WTC11 (cell line): Measurements from ENCODE around the gene SPTBN4.

Source experiments
- GTF2I ChIP-seq: fragments of 250-450 bp; sonication (Bioruptor Pico); conservative IDR thresholded peaks from 2 replicates; pipeline ENCODE4 v1.4.0; 2021; ENCODE audit warnings: mild to moderate bottlenecking
- NFYB ChIP-seq: sonication (generic); formaldehyde crosslinking; conservative IDR thresholded peaks from 2 replicates; pipeline ENCODE4 v1.8.0; 2022; ENCODE audit warnings: low read depth, missing genetic modification reagents
- ZNF121 ChIP-seq: sonication (generic); formaldehyde crosslinking; IDR thresholded peaks from 2 replicates; pipeline ENCODE4 v1.8.0; 2023; ENCODE audit warnings: missing genetic modification reagents
- TF ChIP-seq, protein P1 (sequence below): sonication (generic); formaldehyde crosslinking; IDR thresholded peaks from 2 replicates; pipeline ENCODE4 v1.8.1; 2023; ENCODE audit warnings: mild to moderate bottlenecking, moderate library complexity, missing genetic modification reagents
- TF ChIP-seq, protein P2 (sequence below): fragments of 200-600 bp; IDR thresholded peaks from 2 replicates; pipeline ENCODE4 v1.8.0; 2022; ENCODE audit warnings: antibody characterized with exemption
- TF ChIP-seq, protein P3 (sequence below): sonication (generic); formaldehyde crosslinking; IDR thresholded peaks from 2 replicates; pipeline ENCODE4 v1.8.1; 2022; ENCODE audit warnings: mild to moderate bottlenecking, missing genetic modification reagents, moderate library complexity, borderline replicate concordance

DNA sequence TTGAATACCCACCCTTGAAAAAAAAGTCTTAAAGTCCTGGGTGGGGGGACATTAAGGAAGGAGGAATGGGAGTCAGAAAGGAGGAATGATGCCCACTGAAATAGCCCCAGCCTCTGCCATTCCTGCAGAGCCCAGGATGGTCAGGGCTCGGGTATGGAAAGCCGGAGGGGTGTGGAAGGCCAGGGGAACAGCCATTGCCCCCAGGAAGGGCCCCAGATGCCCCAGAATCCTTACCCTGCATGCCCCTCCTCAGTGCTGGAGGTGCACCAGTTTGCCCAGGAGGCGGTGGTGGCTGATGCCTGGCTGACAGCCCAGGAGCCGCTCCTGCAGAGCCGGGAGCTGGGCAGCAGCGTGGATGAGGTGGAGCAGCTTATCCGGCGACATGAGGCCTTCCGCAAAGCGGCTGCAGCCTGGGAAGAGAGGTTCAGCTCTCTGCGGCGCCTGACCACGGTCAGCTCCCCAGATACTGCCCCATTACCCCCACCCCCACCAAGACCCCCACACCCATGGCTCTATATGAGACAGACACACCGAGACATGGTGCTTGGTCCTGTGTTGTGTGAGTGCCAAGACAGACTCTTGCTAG, 99.2 kb downstream of the SPTBN4 start:
- TF ChIP-seq, protein P1, sequence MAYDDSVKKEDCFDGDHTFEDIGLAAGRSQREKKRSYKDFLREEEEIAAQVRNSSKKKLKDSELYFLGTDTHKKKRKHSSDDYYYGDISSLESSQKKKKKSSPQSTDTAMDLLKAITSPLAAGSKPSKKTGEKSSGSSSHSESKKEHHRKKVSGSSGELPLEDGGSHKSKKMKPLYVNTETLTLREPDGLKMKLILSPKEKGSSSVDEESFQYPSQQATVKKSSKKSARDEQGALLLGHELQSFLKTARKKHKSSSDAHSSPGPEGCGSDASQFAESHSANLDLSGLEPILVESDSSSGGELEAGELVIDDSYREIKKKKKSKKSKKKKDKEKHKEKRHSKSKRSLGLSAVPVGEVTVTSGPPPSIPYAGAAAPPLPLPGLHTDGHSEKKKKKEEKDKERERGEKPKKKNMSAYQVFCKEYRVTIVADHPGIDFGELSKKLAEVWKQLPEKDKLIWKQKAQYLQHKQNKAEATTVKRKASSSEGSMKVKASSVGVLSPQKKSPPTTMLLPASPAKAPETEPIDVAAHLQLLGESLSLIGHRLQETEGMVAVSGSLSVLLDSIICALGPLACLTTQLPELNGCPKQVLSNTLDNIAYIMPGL (CRISPR knock-in tag) = no peak
- TF ChIP-seq, protein P2, sequence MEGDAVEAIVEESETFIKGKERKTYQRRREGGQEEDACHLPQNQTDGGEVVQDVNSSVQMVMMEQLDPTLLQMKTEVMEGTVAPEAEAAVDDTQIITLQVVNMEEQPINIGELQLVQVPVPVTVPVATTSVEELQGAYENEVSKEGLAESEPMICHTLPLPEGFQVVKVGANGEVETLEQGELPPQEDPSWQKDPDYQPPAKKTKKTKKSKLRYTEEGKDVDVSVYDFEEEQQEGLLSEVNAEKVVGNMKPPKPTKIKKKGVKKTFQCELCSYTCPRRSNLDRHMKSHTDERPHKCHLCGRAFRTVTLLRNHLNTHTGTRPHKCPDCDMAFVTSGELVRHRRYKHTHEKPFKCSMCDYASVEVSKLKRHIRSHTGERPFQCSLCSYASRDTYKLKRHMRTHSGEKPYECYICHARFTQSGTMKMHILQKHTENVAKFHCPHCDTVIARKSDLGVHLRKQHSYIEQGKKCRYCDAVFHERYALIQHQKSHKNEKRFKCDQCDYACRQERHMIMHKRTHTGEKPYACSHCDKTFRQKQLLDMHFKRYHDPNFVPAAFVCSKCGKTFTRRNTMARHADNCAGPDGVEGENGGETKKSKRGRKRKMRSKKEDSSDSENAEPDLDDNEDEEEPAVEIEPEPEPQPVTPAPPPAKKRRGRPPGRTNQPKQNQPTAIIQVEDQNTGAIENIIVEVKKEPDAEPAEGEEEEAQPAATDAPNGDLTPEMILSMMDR = no peak
- TF ChIP-seq, protein P3, sequence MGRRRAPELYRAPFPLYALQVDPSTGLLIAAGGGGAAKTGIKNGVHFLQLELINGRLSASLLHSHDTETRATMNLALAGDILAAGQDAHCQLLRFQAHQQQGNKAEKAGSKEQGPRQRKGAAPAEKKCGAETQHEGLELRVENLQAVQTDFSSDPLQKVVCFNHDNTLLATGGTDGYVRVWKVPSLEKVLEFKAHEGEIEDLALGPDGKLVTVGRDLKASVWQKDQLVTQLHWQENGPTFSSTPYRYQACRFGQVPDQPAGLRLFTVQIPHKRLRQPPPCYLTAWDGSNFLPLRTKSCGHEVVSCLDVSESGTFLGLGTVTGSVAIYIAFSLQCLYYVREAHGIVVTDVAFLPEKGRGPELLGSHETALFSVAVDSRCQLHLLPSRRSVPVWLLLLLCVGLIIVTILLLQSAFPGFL = no peak
- TF ChIP-seq GTF2I (CRISPR knock-in tag) (no peak), ZNF121 (CRISPR knock-in tag) (no peak), NFYB (CRISPR knock-in tag) (no peak)
